Thyroid gland (tissue), 4 donors: ENCODE data around the gene STK33.

Experiments used
- CTCF ChIP-seq, 6 experiments: fragments of 200-600 bp in 3 of 6; fragments of 450-650 bp in 3 of 6; sonication (generic) in 3 of 6; IDR thresholded peaks; one replicate each; pipeline ENCODE4 v1.5.1; 2016 to 2019; ENCODE audit warnings: antibody characterized with exemption in 6 of 6, mild to moderate bottlenecking in 2 of 6, inconsistent platforms in 1 of 6, moderate library complexity in 1 of 6
- POLR2A ChIP-seq, 2 donors: fragments of 450-650 bp; IDR thresholded peaks; one replicate each; pipeline ENCODE4 v1.6.1; 2017; ENCODE audit warnings: antibody characterized with exemption in 2 of 2, mild to moderate bottlenecking in 2 of 2, moderate library complexity in 1 of 2

- TF ChIP-seq POLR2A (IDR thresholded peaks at IDR 0.05) (no peak), CTCF (IDR thresholded peaks at IDR 0.05) (no peak)
Measured at GRCh38 chr11:8392166-8392565, 201.9 kb downstream of the STK33 start.
